Neuronal stem cell (in vitro differentiated cells): ENCODE data around the gene RFC3.

Experiments
- DNase-seq: peaks from one replicate; pipeline ENCODE4 v3.0.0-alpha.2; 2013; ENCODE audit warnings: low spot score
- H2AFZ ChIP-seq: one replicate; pipeline ENCODE4 v1.6.1; 2013; ENCODE audit warnings: mild to moderate bottlenecking, low read length, inconsistent platforms
- H2AK5ac ChIP-seq: 2 replicates; pipeline ENCODE4 v1.6.1; 2013; ENCODE audit warnings: low read depth, mild to moderate bottlenecking, inconsistent platforms, low read length, moderate library complexity, mixed read lengths
- H2BK120ac ChIP-seq: 2 replicates; pipeline ENCODE4 v1.6.1; 2013; ENCODE audit warnings: low read depth, mild to moderate bottlenecking, inconsistent platforms, low read length, moderate library complexity, mixed read lengths
- H2BK12ac ChIP-seq: one replicate; pipeline ENCODE4 v1.6.1; 2013; ENCODE audit warnings: low read length, inconsistent platforms
- H2BK15ac ChIP-seq: 2 replicates; pipeline ENCODE4 v1.6.1; 2013; ENCODE audit warnings: mild to moderate bottlenecking, low read length, inconsistent platforms, mixed read lengths
- H2BK5ac ChIP-seq: one replicate; pipeline ENCODE4 v1.6.1; 2013; ENCODE audit warnings: inconsistent platforms, mild to moderate bottlenecking, low read length, moderate library complexity
- H3K14ac ChIP-seq: one replicate; pipeline ENCODE4 v1.6.1; 2013; ENCODE audit warnings: low read length, inconsistent platforms
- H3K18ac ChIP-seq: 2 replicates; pipeline ENCODE4 v1.6.1; 2013; ENCODE audit warnings: low read length, inconsistent platforms
- H3K23ac ChIP-seq: 2 replicates; pipeline ENCODE4 v1.6.1; 2013; ENCODE audit warnings: low read depth, mild to moderate bottlenecking, mixed read lengths, low read length, inconsistent platforms; ENCODE audit not compliant: poor library complexity
- H3K27ac ChIP-seq: replicated peaks from 3 replicates; pipeline ENCODE4 v1.5.1; 2013; ENCODE audit warnings: low read length, inconsistent platforms
- H3K27me3 ChIP-seq, 3 experiments: 2 replicates each; pipeline ENCODE4 v1.6.1; 2013; ENCODE audit warnings: low read length in 3 of 3, mild to moderate bottlenecking in 2 of 3, inconsistent platforms in 1 of 3, low read depth in 1 of 3, mixed read lengths in 1 of 3, moderate library complexity in 1 of 3; ENCODE audit not compliant: control insufficient read depth in 3 of 3, insufficient read depth in 3 of 3
- H3K36me3 ChIP-seq, 2 donors: replicated peaks in 1 of 2; 2 replicates each; pipeline ENCODE4 v1.6.1; 2013; ENCODE audit warnings: low read length in 2 of 2; ENCODE audit not compliant: control insufficient read depth in 2 of 2, insufficient read depth in 2 of 2
- H3K4ac ChIP-seq: 2 replicates; pipeline ENCODE4 v1.6.1; 2013; ENCODE audit warnings: inconsistent platforms, mild to moderate bottlenecking, low read length, moderate library complexity
- H3K4me1 ChIP-seq, 2 donors: 1 replicate in 1 of 2; 2 replicates in 1 of 2; pipeline ENCODE4 v1.6.1; 2013; ENCODE audit warnings: low read length in 2 of 2, low read depth in 1 of 2; ENCODE audit not compliant: control insufficient read depth in 2 of 2, insufficient read depth in 1 of 2
- H3K4me2 ChIP-seq: one replicate; pipeline ENCODE4 v1.6.1; 2013; ENCODE audit warnings: mild to moderate bottlenecking, low read length, inconsistent platforms; ENCODE audit not compliant: insufficient read depth, poor library complexity, severe bottlenecking
- H3K4me3 ChIP-seq, 2 donors: 2 replicates each; pipeline ENCODE4 v1.5.1; 2013; ENCODE audit warnings: low read length in 2 of 2, mild to moderate bottlenecking in 2 of 2, inconsistent platforms in 1 of 2, moderate library complexity in 1 of 2
- H3K79me1 ChIP-seq: one replicate; pipeline ENCODE4 v1.6.1; 2013; ENCODE audit warnings: low read depth, mild to moderate bottlenecking, inconsistent platforms, low read length, moderate library complexity
- H3K9ac ChIP-seq: one replicate; pipeline ENCODE4 v1.6.1; 2013; ENCODE audit warnings: mild to moderate bottlenecking, low read depth, low read length, inconsistent platforms; ENCODE audit not compliant: poor library complexity
- H3K9me3 ChIP-seq, 2 donors: replicated peaks in 1 of 2; 2 replicates each; pipeline versions ENCODE3 to v1.6.1; 2013; ENCODE audit warnings: low read length in 2 of 2, mild to moderate bottlenecking in 2 of 2, inconsistent platforms in 1 of 2, low read depth in 1 of 2, mixed read lengths in 1 of 2, moderate library complexity in 1 of 2; ENCODE audit not compliant: control insufficient read depth in 2 of 2, insufficient read depth in 1 of 2
- H4K8ac ChIP-seq: one replicate; pipeline ENCODE4 v1.6.1; 2013; ENCODE audit warnings: low read depth, mild to moderate bottlenecking, inconsistent platforms, low read length, moderate library complexity
- H4K91ac ChIP-seq: one replicate; pipeline ENCODE4 v1.6.1; 2013; ENCODE audit warnings: low read length, low read depth, mild to moderate bottlenecking, inconsistent platforms; ENCODE audit not compliant: poor library complexity
- WGBS, 2 donors: extraction: QIAGEN DNeasy Blood & Tissue Kit; methylation state at CpG; one replicate each; pipeline ENCODE4 v1.1.7; 2013; ENCODE audit warnings: missing lambda C conversion rate in 2 of 2, mixed read lengths in 1 of 2; ENCODE audit not compliant: insufficient read length in 2 of 2, insufficient replicate concordance in 1 of 2; ENCODE audit errors: extremely low coverage in 2 of 2; 5-methylcytosine and 5-hydroxymethylcytosine counted together

Gene RFC3

GRCh38 chr13:33789739-33790138 lies 28.2 kb upstream of the RFC3 start:
- DNase-seq: no peak
- Histone ChIP-seq H2AK5ac (no peak overlapping the region), H3K14ac (no peak overlapping the region), H3K18ac (no peak overlapping the region), H4K8ac (no peak overlapping the region), H3K27ac (no peak overlapping the region), H3K4me3 (no peak overlapping the region), H3K27me3 (no peaks in the 10 kb centered on the region), H2BK15ac (no peak overlapping the region), H2BK120ac (no peak overlapping the region), H3K79me1 (no peaks in the 10 kb centered on the region), H3K9me3 (no peaks in the 10 kb centered on the region), H4K91ac (no peak overlapping the region), H3K36me3 (no peaks in the 10 kb centered on the region), H3K4me2 (no peak overlapping the region), H2BK5ac (no peak overlapping the region), H3K4me1 (peaks cover 0 to 4% of the 10 kb centered on the region in 2 donors), H2BK12ac (no peak overlapping the region), H3K4ac (no peak overlapping the region), H3K9ac (no peak overlapping the region), H3K23ac (no peak overlapping the region), H2AFZ (no peak overlapping the region)
- WGBS, 2 donors: no CpG with 5 or more reads among the region's 4 CpGs

DNA sequence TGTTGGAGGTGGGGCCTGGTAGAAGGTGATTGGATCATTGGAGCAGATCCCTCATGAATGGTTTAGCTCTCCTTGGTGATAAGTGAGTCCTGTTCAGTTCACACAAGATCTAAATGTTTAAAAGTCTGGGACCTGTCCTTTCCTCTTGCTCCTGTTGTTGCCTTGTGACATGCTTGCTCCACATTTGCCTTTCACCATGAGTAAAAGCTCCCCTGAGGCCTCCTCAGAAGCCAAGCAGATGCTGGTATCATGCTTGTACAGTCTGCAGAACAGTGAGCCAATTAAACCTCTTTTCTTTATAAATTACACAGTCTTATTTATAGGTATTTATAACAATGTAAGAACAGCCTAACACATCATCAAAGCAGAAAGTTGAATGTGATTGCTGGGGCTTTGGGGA lies 24.2 kb upstream of the RFC3 start:
- no peaks in the 10 kb centered on the region for H3K36me3 ChIP-seq
- H3K27me3 ChIP-seq: no peaks in the 10 kb centered on the region
- H3K79me1 ChIP-seq: no peaks in the 10 kb centered on the region
- no peak overlapping the region for H3K18ac ChIP-seq
- no peak overlapping the region for H4K8ac ChIP-seq
- no peak overlapping the region for H4K91ac ChIP-seq
- H2AK5ac ChIP-seq: no peak overlapping the region
- H3K9ac ChIP-seq: no peak overlapping the region
- DNase-seq: no peak
- H3K14ac ChIP-seq: no peak overlapping the region
- H2BK15ac ChIP-seq: no peak overlapping the region
- H3K23ac ChIP-seq: no peak overlapping the region
- H2AFZ ChIP-seq: no peak overlapping the region
- H3K4me3 ChIP-seq: no peak overlapping the region
- no peak overlapping the region for H3K27ac ChIP-seq
- H2BK5ac ChIP-seq: no peak overlapping the region
- no peaks in the 10 kb centered on the region for H3K9me3 ChIP-seq
- no peak overlapping the region for H3K4ac ChIP-seq
- H3K4me2 ChIP-seq: no peak overlapping the region
- no peak overlapping the region for H2BK12ac ChIP-seq
- H3K4me1 ChIP-seq: peaks cover 0 to 5% of the 10 kb centered on the region in 2 donors
- H2BK120ac ChIP-seq: no peak overlapping the region

DNA sequence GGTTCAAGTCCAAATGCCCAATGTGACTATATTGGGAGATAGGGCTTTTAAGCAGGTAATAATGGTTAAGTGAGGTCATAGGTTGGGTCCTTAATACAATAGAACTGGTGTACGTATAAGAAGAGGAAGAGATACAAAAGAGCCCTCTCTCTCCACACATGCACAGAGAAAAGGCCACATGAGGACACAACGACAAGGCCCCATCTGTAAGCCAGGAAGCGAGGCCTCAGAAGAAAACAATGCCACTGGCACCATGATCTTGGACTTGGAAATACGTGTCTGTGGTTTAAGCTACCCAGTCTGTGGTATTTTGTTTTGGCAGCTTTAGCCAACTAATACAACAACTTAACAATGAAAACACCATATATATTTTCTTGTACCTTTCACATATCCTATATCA lies 23.4 kb upstream of the RFC3 start:
- Histone ChIP-seq H3K23ac (no peak overlapping the region), H3K4me2 (no peak overlapping the region), H3K9me3 (no peaks in the 10 kb centered on the region), H3K18ac (no peak overlapping the region), H4K8ac (no peak overlapping the region), H3K27ac (no peak overlapping the region), H3K79me1 (no peaks in the 10 kb centered on the region), H3K9ac (no peak overlapping the region), H3K4ac (no peak overlapping the region), H2BK5ac (no peak overlapping the region), H2BK12ac (no peak overlapping the region), H3K4me1 (peaks cover 0 to 4% of the 10 kb centered on the region in 2 donors), H3K4me3 (no peak overlapping the region), H3K27me3 (no peaks in the 10 kb centered on the region), H4K91ac (no peak overlapping the region), H3K14ac (no peak overlapping the region), H2BK15ac (no peak overlapping the region), H2AK5ac (no peak overlapping the region), H2BK120ac (no peak overlapping the region), H3K36me3 (no peaks in the 10 kb centered on the region), H2AFZ (no peak overlapping the region)
- WGBS, 2 donors: no CpG with 5 or more reads among the region's 4 CpGs
- no peak for DNase-seq

DNA sequence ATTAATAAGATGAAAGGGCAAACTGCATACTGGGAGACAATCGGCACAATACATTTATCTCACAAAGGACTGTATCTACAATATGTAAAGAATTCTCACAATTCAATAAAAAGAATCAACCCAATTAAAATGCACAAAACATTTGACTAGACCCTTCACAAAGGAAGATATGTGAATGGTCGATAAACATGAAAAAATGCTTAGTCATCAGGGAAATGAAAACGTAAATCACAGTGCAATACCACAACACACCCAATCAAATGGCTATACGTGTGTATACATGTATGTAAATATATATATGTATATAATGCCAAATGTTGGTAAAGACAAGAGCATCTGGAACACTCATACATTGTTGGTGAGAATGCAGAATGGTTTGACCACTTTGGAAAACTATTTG lies 21.9 kb upstream of the RFC3 start:
- Histone ChIP-seq H2BK120ac (no peak overlapping the region), H3K4ac (no peak overlapping the region), H3K36me3 (no peaks in the 10 kb centered on the region), H3K9ac (no peak overlapping the region), H3K27me3 (no peaks in the 10 kb centered on the region), H3K4me3 (no peak overlapping the region), H3K4me1 (peaks cover 3 to 9% of the 10 kb centered on the region in 2 donors), H2AK5ac (no peak overlapping the region), H3K18ac (no peak overlapping the region), H3K79me1 (no peaks in the 10 kb centered on the region), H4K91ac (no peak overlapping the region), H2BK5ac (no peak overlapping the region), H3K27ac (no peak overlapping the region), H2BK12ac (no peak overlapping the region), H3K14ac (no peak overlapping the region), H2BK15ac (no peak overlapping the region), H3K4me2 (no peak overlapping the region), H3K9me3 (no peaks in the 10 kb centered on the region), H3K23ac (no peak overlapping the region), H4K8ac (no peak overlapping the region), H2AFZ (no peak overlapping the region)
- no CpG with 5 or more reads among the region's 4 CpGs for WGBS, 2 donors
- DNase-seq: no peak
